HCT116 (cell line): ENCODE data around the gene LTB4R. TPM values are rescaled to one million over a fixed set of nuclear protein-coding genes. Genes with fewer than 3 reads are reported as not detected.

Source experiments
- ATAC-seq: fragments of 200-7000 bp; cut with Tn5 transposase; 2 replicates; pipeline ENCODE4 v1.9.1; 2020; ENCODE audit warnings: mild to moderate bottlenecking, moderate library complexity
- BruUV-seq: library from RNA; stranded (reverse); fragments of 400-500 nt; replicated peaks from 2 replicates; lab custom pipeline; 2021; lab: Mats Ljungman, UMichigan
- CTCF ChIA-PET: fragments of 300-600 bp; sonication (Branson Sonifier 250); formaldehyde crosslinking; loops from one replicate; lab custom pipeline; 2021; ENCODE audit warnings: antibody characterized with exemption; lab: Charles Lee
- POLR2A ChIA-PET: fragments of 300-600, 350-600 bp; sonication (Branson Sonifier 250); formaldehyde crosslinking; loops from one replicate; lab custom pipeline; 2021; ENCODE audit warnings: antibody characterized with exemption; lab: Charles Lee
- RAD21 ChIA-PET, 2 experiments: fragments of 300-600 bp; sonication (Branson Sonifier 250); formaldehyde crosslinking; loops; one replicate each; lab custom pipeline; 2023; ENCODE audit warnings: low total read pairs in 2 of 2; ENCODE audit not compliant: uncharacterized antibody in 2 of 2, unreplicated experiment in 2 of 2, low non-redundant PET in 1 of 2; lab: Charles Lee
- DNase-seq: peaks from one replicate; pipeline ENCODE4 v3.0.0-alpha.2; 2010; ENCODE audit warnings: low read depth, low spot score
- H2AFZ ChIP-seq: fragments of 200-600 bp; shearing (Covaris generic), sonication (generic); 2 replicates; pipeline ENCODE4 v1.6.1; 2017; ENCODE audit warnings: low read depth, mixed run types, mixed read lengths, antibody characterized with exemption, low read length; ENCODE audit not compliant: poor library complexity, severe bottlenecking
- H3K27ac ChIP-seq: 2 replicates; pipeline ENCODE4 v1.5.1; 2012; ENCODE audit warnings: low read depth, low read length
- H3K27me3 ChIP-seq: fragments of 200-600 bp; sonication (generic); 2 replicates; pipeline ENCODE4 v1.6.1; 2016; ENCODE audit warnings: mixed run types, low read length, mixed read lengths; ENCODE audit not compliant: insufficient read depth
- H3K36me3 ChIP-seq, 2 experiments: fragments of 200-500 bp in 1 of 2; fragments of 200-600 bp in 1 of 2; sonication (Bioruptor generic) in 1 of 2; sonication (generic) in 1 of 2; 2 replicates each; pipeline versions ENCODE4 v1.5.1 to v1.6.1; 2014 to 2016; ENCODE audit warnings: low read length in 2 of 2, inconsistent platforms in 1 of 2, mixed read lengths in 1 of 2, mixed run types in 1 of 2; ENCODE audit not compliant: insufficient read depth in 2 of 2, control insufficient read depth in 1 of 2
- H3K4me1 ChIP-seq, 2 experiments: fragments of 200-600 bp in 1 of 2; sonication (generic) in 1 of 2; 2 replicates each; pipeline versions ENCODE4 v1.5.1 to v1.6.1; 2012 to 2017; ENCODE audit warnings: low read length in 2 of 2, inconsistent platforms in 1 of 2, mild to moderate bottlenecking in 1 of 2, mixed read lengths in 1 of 2, mixed run types in 1 of 2, moderate library complexity in 1 of 2; ENCODE audit not compliant: insufficient read depth in 2 of 2, control insufficient read depth in 1 of 2
- H3K4me2 ChIP-seq: fragments of 200-600 bp; sonication (generic); 2 replicates; pipeline ENCODE4 v1.6.1; 2017; ENCODE audit warnings: mixed run types, low read length, mixed read lengths
- H3K4me3 ChIP-seq, 2 experiments: fragments of 200-600 bp in 1 of 2; sonication (generic) in 1 of 2; replicated peaks in 1 of 2; 2 replicates each; pipeline ENCODE4 v1.5.1; 2011 to 2016; ENCODE audit warnings: low read length in 2 of 2, control low read depth in 1 of 2, low read depth in 1 of 2, mild to moderate bottlenecking in 1 of 2, mixed read lengths in 1 of 2, mixed run types in 1 of 2
- H3K79me2 ChIP-seq: fragments of 200-600 bp; sonication (generic); 2 replicates; pipeline ENCODE4 v1.6.1; 2017; ENCODE audit warnings: mild to moderate bottlenecking, mixed run types, low read length, moderate library complexity, mixed read lengths; ENCODE audit not compliant: insufficient read depth
- H3K9ac ChIP-seq: fragments of 200-600 bp; sonication (generic); 2 replicates; pipeline ENCODE4 v1.6.1; 2016; ENCODE audit warnings: low read length, mixed read lengths
- H3K9me2 ChIP-seq: fragments of 200-600 bp; sonication (generic), shearing (Covaris generic); 2 replicates; pipeline ENCODE4 v1.6.1; 2017; ENCODE audit warnings: mixed run types, mild to moderate bottlenecking, moderate library complexity; ENCODE audit not compliant: insufficient read depth
- H3K9me3 ChIP-seq, 2 experiments: fragments of 200-500 bp in 1 of 2; fragments of 200-600 bp in 1 of 2; sonication (Bioruptor generic) in 1 of 2; sonication (generic) in 1 of 2; 2 replicates each; pipeline ENCODE4 v1.6.1; 2014 to 2017; ENCODE audit warnings: low read length in 2 of 2, mixed read lengths in 2 of 2, inconsistent platforms in 1 of 2, low read depth in 1 of 2, mild to moderate bottlenecking in 1 of 2, mixed run types in 1 of 2, moderate library complexity in 1 of 2; ENCODE audit not compliant: control insufficient read depth in 1 of 2, insufficient read depth in 1 of 2
- H4K20me1 ChIP-seq: fragments of 200-600 bp; sonication (generic), shearing (Covaris generic); 2 replicates; pipeline ENCODE4 v1.6.1; 2017; ENCODE audit warnings: mixed run types, mild to moderate bottlenecking, moderate library complexity; ENCODE audit not compliant: insufficient read depth
- FOSL1 ChIP-seq: IDR thresholded peaks from 2 replicates; pipeline ENCODE4 v1.6.1; 2012; ENCODE audit warnings: low read depth
- JUND ChIP-seq: IDR thresholded peaks from 2 replicates; pipeline ENCODE4 v1.6.1; 2012
- ZNF274 ChIP-seq: fragments of 200-500 bp; sonication (Bioruptor generic); IDR thresholded peaks from 2 replicates; pipeline ENCODE4 v1.6.1; 2014; ENCODE audit warnings: mild to moderate bottlenecking, low read depth, low read length, inconsistent platforms
- intact Hi-C: fragments of 100-400 bp; cut with micrococcal nuclease; formaldehyde crosslinking; loops from 2 replicates; pipeline ENCODE4 v1.10.0; 2022
- total RNA-seq: library from RNA; stranded (reverse); gene quantifications from one replicate; pipeline ENCODE4 v1.2.1, GENCODE V29; 2021; ENCODE audit not compliant: unreplicated experiment

The LTB4R gene
- total RNA-seq, 1 experiment from 2014 or later = 14.8 TPM

DNA sequence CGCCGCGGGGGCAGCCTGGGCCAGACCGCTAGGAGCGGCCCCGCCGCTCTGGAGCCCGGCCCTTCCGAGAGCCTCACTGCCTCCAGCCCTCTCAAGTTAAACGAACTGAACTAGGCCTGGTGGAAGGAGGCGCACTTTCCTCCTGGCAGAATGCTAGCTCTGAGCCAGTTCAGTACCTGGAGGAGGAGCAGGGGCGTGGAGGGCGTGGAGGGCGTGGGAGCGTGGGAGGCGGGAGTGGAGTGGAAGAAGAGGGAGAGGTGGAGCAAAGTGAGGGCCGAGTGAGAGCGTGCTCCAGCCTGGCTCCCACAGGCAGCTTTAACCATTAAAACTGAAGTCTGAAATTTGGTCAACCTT is 5.3 kb downstream of the LTB4R start:
- Histone ChIP-seq H3K27me3 (0 out of 2 replicates have a peak, but pooled peaks cover 4% of the 10 kb centered on the region), H3K4me2 (peak overlapping the region; percentile 47), H3K79me2 (no peaks in the 10 kb centered on the region), H3K4me1 (peaks cover 11 to 24% of the 10 kb centered on the region in 2 experiments), H3K36me3 (no peaks in the 10 kb centered on the region), H3K9ac (no peak overlapping the region), H3K4me3 (no peak overlapping the region), H2AFZ (no peak overlapping the region), H3K9me2 (no peaks in the 10 kb centered on the region), H3K9me3 (no peaks in the 10 kb centered on the region), H3K27ac (no peak overlapping the region; the same call in 1 of the 2 replicates), H4K20me1 (no peaks in the 10 kb centered on the region)
- ATAC-seq (peak; percentile 14; the same call in 1 of the 2 replicates), DNase-seq (no peak)
- CTCF ChIA-PET = interaction anchor here (0.8 to 1.7 kb wide), 2 partner anchors 9 to 115 kb away, joined by 3 to 7 read pairs; partner anchors contain the start of gene CIDEB
- no peak for TF ChIP-seq FOSL1
- POLR2A ChIA-PET = no interaction called here
- intact Hi-C loops = no loop called here
- no TSS peak for BruUV-seq
- RAD21 ChIA-PET = no interaction called here

DNA sequence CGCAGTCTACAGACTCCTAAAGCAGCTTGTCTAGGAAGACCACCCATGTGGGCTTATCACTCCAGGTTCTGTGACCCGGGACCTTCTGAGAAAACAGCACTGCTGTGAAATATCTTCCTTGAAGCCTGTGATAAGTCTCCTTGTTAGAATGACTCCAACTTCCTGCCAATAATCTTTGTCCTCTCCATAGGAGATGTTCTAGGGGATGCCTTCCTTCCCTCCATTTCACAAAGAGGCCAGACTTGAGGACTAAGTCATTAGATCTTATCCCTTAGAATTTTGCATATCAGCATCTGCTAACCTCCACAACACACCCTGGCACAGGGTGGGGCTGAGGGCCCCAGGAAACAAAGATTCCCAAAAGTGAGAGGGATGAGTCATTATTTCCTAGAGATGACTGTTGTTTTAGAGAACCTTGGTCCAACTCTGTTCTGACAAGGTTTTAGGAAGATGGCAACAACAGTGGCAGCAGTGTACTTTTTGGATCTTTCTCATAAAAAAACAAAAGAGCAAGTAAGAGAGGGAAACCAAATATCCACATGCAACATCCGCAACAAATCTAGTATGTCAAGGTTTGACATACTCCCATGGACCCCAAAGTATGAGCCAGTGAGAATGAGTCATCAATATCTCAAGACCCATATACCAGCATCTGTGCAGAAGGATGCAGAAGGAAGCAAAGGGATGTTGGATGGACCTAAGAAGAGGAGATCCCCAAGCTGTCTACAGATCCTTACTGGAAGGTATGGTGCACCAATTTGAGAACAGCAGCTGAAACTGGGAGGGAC is 6.0 kb downstream of the LTB4R start:
- Histone ChIP-seq H3K9me3 (no peaks in the 10 kb centered on the region), H3K4me1 (peaks cover 11 to 24% of the 10 kb centered on the region in 2 experiments), H3K9me2 (no peaks in the 10 kb centered on the region), H3K4me3 (no peak overlapping the region), H3K27ac (no peak overlapping the region), H3K27me3 (0 out of 2 replicates have a peak, but pooled peaks cover 4% of the 10 kb centered on the region), H3K79me2 (no peaks in the 10 kb centered on the region), H2AFZ (no peak overlapping the region), H3K9ac (no peak overlapping the region), H3K4me2 (peak overlapping the region; percentile 47), H4K20me1 (no peaks in the 10 kb centered on the region), H3K36me3 (no peaks in the 10 kb centered on the region)
- ChIA-PET POLR2A (no interaction called here), CTCF (interaction anchor here (0.8 to 2.6 kb wide), 3 partner anchors 9 to 114 kb away, joined by 3 to 12 read pairs (median 7); partner anchors contain the start of gene CIDEB), RAD21 (no interaction called here)
- DNase-seq (no peak), ATAC-seq (peak; percentile 53)
- intact Hi-C loops = no loop called here
- no TSS peak for BruUV-seq
- TF ChIP-seq ZNF274 (no peak), JUND (peak; percentile 55), FOSL1 (peak; percentile 66)
